GM12873 (cell line): ENCODE measurements around the gene VPS36.

Source experiments
- TF ChIP-seq, protein P1 (sequence below): IDR thresholded peaks from 2 replicates; pipeline ENCODE4 v1.5.1; 2012; ENCODE audit warnings: low read depth, mild to moderate bottlenecking, moderate library complexity, low read length, control low read depth; ENCODE audit not compliant: insufficient read depth; ENCODE audit errors: missing control alignments

The VPS36 gene

DNA sequence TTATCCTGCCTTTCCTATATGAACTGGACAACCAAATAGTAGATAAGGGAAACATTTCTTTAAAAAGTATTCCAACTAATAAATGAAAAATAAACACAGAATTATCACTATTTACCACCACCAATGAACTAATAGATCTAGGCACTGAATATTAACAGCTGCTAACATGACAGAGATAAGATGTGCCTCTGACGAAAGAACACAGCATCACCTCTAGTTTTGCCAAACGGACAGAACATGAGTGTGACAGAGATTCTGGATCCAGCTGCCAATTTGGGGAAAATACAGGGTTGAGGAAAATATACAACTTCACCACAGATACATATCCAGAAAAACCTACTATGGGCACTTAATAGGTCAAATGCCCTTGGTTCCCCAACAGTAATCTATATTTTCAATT is 18.0 kb downstream of the VPS36 start:
- TF ChIP-seq, protein P1, sequence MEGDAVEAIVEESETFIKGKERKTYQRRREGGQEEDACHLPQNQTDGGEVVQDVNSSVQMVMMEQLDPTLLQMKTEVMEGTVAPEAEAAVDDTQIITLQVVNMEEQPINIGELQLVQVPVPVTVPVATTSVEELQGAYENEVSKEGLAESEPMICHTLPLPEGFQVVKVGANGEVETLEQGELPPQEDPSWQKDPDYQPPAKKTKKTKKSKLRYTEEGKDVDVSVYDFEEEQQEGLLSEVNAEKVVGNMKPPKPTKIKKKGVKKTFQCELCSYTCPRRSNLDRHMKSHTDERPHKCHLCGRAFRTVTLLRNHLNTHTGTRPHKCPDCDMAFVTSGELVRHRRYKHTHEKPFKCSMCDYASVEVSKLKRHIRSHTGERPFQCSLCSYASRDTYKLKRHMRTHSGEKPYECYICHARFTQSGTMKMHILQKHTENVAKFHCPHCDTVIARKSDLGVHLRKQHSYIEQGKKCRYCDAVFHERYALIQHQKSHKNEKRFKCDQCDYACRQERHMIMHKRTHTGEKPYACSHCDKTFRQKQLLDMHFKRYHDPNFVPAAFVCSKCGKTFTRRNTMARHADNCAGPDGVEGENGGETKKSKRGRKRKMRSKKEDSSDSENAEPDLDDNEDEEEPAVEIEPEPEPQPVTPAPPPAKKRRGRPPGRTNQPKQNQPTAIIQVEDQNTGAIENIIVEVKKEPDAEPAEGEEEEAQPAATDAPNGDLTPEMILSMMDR = no peak

DNA sequence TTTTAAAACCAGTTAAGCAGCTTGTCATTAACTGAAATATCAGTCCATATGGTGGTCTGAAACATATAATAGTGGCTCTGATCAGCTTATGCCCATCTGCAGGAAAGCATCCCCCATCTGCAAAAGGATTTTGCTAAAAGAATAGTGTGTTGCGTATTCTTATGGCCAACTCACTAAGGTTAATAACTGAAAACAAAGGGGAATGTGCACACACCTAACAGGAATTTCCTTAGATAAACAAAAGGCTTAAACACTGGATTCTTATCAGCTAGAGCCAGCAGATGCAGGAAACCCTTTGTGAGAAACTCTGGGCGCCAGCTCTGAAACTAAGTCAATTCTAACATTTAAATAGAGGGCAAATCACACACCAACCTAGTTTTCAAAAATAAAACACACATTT is 22.1 kb downstream of the VPS36 start:
- TF ChIP-seq, protein P1 = no peak

DNA sequence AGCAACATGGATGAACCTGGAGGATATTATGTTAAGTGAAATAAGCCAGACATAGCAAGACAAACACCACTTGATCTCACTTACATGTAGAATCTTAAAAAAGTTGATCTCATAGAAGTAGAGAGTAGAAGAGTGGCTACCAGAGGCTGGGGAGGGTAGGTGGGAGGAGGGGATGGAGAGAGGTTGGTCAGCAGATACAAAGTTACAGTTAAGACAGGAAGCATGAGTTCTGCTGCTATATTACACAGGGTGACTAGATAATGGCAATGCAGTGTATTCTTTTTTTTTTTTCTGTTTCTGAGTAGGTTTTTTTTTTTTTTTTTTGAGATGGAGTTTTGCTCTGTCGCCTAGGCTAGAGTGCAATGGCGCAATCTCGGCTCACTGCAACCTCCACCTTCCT is 29.2 kb downstream of the VPS36 start:
- TF ChIP-seq, protein P1 = no peak

DNA sequence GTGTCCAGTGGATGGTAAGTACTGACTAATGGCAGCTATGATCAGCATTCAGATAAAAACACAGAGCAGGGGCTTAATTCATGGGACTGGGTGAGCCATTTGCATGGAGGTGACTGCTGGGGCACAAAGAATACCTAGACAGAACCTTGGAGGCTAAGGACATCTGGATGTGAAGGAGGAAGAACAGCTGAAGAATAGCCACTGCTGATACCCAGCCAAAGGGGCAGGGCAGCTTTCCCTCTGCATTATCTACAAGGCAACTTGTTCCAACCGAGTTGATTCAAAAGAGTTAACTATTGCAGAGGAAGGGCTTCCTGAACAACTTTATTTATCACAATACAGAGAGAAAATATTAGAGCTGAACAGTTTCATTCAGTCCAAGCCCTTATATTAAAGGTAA is 31.4 kb downstream of the VPS36 start:
- TF ChIP-seq, protein P1 = no peak

DNA sequence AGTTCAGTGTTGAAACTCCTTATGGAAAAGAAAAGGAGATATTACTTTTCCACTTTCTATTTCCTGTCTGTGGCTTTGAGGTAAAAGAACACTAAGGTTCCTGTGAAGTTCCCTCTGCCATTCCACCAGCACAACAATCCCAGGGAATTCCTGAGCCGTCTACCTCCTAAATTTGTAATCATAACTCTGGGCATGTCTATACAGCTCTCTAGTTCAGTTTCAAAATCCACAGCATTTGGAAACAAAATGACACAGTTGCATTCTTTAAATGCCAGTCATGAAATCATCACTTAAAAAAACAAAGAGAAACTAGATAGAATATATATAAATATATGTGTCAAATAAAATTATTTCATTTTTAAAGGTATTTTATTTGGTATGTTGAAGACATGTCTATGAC is 35.5 kb downstream of the VPS36 start:
- TF ChIP-seq, protein P1 = no peak

DNA sequence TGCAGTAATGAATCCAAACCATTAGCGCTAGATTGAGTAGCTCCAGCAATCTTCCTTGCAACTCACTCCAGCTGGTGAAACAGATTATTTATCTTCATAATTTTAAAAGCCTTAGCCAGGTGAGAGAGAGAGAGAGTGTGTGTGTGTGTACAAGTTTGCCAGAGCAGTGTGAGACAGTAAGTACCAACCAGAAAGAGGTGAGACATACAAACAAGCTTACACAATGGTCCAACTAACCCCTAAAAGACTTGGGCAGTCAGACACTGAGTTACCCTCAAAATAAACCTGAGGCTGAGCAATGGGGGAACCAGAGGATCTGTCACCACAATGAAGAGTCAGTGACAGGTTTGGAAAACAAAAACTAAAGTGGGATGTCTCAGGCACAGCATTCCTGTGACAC is 36.4 kb downstream of the VPS36 start:
- TF ChIP-seq, protein P1 = no peak

DNA sequence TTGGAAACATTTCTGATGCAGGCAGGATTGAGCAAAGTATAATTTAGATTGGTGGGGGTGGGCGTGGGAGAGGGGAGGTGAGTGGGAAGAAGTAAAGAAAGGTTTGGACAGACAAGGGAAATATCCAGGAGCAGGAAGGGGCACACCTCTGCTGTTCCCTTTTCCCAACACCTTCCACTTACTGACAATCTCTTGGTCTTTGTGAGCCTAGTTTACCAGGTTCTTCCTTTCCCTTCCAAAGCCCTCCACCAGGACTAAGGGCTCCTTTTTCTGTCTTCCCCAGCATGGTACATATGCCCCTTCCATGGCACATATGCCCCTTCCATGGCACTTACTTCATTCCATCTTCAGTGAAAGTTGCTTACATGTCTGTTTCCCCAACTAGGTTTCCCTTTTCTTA is 38.3 kb downstream of the VPS36 start:
- TF ChIP-seq, protein P1 = no peak
